Inflammatory macrophage treated with lipopolysaccharide for 1 hour (primary cell): ENCODE data around the gene LHB.

Experiments used
- DNase-seq, 2 donors: peaks; one replicate each; pipeline ENCODE4 v3.0.0-alpha.2; 2020 to 2022

LHB gene

GRCh38 chr19:49009828-49010227 lies 7.1 kb downstream of the LHB start:
- DNase-seq, result no peak

- DNase-seq, result no peak
Measured at GRCh38 chr19:49006905-49007304, 10.0 kb downstream of the LHB start.

DNA sequence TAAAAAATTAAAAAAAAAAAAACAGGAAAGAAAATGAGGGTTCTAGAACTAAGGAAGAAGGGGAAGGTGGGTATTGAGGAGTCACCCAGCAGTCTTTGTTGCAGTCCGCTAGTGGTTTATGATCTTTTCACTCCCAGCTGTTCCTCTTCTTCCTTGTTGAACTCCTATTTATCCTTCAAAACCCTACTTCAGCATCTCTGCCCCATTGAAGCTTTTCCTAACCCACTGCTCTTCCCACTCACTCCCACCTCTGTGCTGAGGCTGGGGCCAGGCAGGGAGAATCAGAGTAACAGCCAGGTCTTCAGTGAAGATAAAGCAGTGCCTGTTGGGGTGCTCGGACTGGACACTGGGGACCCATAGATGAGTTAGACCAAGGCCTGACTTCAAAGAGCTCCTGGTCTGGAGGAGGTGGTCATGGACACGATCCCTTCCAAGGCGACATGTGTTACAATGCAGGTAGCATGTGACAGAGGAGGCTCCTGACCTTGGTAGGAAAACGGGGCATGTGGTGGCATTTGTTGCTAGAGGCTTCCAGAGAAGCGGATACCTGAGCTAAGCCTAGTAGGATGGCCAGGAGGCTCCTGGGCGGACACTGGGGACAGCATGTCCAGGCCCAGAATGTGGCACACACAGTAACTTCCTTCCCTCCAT lies 11.8 kb downstream of the LHB start:
- DNase-seq, result no peak

GRCh38 chr19:49004133-49004532 lies 12.8 kb downstream of the LHB start:
- no peak for DNase-seq

- peak; percentile 31 to 75 for DNase-seq
Measured at GRCh38 chr19:48999481-49000325, 17.2 kb downstream of the LHB start.

GRCh38 chr19:48997972-48998371 lies 18.9 kb downstream of the LHB start:
- DNase-seq, result peak; percentile 37 to 75

GRCh38 chr19:48994035-48994386 lies 22.9 kb downstream of the LHB start:
- DNase-seq, result no peak

- DNase-seq, result peak; percentile 100
Measured at GRCh38 chr19:48993175-48994034, 23.5 kb downstream of the LHB start, which contains the start of the genes GYS1 and RUVBL2. TSS of gene GYS1 (minus strand) at chr19:48993309. CDS start at chr19:48993112, 197 bp downstream. TSS of gene RUVBL2 (plus strand) at chr19:48993887. CDS start at chr19:48993912, 25 bp downstream.

DNA sequence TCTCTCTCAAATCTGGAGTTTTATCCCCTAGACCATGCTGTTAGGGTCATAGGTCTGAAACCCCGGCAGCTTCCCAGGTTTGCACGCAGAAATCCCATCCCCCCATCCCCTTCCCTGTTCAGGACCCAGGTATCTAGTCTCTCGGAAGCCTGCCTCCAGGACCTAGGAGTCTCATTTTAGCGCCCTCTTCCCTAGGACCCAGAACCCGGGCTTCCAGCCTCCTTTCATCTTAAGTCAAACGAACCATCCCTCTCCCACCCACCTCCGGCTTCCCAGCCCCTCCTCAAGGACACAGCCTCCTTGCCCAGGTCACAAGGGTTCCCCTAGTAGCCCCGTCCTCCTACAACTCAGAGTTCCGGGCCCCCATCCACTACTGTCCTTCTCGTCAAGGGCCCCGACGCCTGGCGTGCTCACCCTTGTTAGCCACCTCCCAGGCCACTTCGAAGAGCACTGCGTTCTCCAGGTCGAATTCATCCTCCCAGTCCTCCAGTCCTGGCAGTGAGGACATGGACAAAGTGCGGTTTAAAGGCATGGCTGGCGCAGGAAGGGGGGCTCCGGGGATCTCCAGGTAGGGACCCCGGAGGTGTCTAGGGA lies 24.2 kb downstream of the LHB start:
- peak in 1 of 2 donors; percentile 10 for DNase-seq

- peak; percentile 86 to 88 for DNase-seq
Measured at GRCh38 chr19:48991873-48992580, 24.9 kb downstream of the LHB start.

DNA sequence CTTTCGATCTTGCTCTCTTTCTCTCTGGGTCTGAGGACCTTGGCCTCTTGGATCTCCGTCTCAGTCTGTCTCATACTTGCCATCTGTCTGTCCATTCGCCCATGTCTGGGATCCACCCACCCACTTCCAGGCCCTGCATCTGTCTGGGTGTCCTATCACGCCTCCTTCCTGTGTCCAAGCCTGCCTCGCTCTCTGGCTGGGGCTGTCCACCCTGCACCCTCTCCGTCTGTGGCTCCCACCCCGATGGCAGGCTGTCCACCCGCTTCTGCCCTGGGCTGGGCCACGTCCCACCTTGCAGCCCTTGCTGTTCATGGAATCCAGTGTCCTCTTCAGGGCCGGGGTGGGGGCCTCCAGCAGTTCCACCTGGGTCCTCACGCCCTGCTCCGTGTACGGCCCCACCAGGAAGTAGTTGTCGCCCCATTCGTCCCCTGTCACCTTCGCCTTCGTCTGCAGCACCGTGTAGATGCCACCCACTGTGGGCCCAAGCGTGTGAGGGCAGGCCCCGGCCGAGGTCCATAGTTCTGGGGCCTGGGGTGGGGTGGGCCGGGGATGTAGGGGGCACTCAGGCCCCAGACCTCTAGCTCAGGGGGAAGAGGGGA lies 25.8 kb downstream of the LHB start:
- DNase-seq, result no peak

DNA sequence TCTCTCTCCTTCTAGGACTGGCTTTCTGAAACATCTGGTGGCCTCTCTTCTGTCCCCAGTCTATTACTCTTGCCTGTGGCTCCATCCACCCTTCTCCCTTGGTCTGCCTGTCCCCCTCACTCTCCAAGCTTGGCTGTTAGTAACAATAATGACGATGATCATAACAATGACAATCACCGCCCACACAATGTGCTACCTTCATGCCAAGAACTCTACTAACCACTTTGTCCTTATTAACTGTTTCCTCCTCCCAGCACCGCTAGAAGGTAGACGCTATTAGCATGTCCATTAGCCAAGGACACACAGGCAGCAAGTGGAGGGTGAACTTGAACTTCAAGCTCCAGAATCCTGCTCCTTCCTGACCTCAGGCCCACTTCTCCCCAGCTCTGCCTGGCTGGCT lies 26.5 kb downstream of the LHB start:
- no peak for DNase-seq

GRCh38 chr19:48989701-48990291 lies 27.1 kb downstream of the LHB start:
- no peak for DNase-seq

GRCh38 chr19:48988860-48989259 lies 28.0 kb downstream of the LHB start:
- DNase-seq, result no peak

GRCh38 chr19:48988286-48988685 lies 28.6 kb downstream of the LHB start:
- DNase-seq, result no peak

- no peak for DNase-seq
Measured at GRCh38 chr19:48987323-48987722, 29.6 kb downstream of the LHB start.

DNA sequence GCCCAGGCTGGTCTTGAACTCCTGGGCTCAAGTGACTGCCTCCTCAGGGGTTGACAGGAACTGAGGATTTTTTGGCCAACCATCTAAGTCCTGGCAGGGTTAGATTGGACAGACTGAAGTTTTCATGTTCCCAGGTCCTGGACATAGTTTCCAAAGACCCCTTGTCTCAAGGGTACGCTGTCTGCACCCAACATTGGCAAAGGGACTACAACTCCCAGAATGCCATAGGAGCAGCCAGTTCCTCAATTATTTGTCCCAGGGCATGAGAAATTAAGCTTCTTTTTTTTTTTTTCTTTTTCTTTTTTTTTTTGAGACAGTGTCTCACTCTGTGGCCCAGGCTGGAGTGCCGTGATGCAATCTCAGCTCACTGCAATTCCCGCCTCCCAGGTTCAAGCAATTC lies 30.7 kb downstream of the LHB start:
- peak in 1 of 2 donors; percentile 14 for DNase-seq

DNA sequence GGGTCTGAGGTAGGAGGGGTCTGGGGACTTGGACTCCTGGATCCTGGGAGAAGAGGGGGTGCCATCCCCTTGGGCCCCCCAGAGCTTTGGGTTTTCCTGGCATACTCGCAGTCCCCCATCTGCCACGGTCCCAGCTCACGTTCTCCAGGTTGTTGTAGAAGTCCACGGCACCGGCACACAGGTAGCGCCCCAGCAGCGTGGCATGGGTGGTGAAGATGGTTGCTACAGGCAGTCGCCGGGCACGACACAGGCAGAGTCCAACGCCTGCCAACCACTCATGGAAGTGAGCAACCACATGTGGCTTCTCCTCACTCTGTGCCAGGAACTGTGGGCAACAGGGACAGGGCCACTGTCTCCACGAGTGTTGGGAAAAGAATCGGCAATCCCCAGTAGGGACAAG lies 31.2 kb downstream of the LHB start:
- DNase-seq, result no peak

DNA sequence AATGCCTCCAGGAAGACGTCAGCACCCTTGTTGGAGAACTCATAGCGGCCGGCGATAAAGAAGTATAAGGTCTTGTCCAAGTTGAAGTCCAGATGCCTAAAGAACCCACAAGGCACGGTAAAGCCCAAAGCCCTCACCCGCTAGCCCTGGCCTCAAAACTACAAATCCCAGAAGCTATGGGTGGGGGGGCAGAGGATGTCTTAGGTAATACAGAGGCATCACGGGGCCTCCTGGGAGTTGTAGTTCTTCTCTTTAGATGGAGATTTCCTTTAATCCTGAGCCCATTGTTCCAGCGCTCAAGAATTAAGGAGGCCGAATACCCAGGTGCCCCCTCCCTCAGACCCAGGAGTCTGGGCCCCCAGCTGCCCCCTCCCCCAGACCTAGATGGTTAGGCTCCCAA lies 34.6 kb downstream of the LHB start:
- no peak for DNase-seq

DNA sequence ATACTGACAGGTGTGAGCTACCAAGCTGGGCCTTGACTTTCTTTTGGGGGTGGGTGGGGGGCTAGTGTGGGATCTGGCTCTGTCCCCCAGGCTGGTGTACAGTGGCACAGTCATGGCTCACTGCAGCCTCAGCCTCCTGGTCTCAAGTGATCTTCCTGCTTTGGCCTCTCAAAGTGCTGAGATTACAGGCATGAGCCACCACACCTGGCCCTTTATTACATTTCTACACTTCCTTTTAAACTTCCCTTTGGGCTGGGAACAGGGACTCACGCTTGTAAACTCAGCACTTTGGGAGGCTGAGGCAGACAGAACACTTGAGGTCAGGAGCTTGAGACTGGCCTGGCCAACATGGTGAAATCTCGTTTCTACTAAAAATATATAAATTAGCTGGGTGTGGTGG lies 39.8 kb downstream of the LHB start:
- DNase-seq, result no peak
